ENCODE results near the gene SSRP1.
"Not testable (repeated sequence)": the region's sequence is repeated elsewhere in the genome, so short reads cannot be mapped to it uniquely, and the experiment has no call there.

Gene SSRP1

GRCh38 chr11:57300785-57301184 is 34.9 kb downstream of the SSRP1 start:
- TF ChIP-seq ZFX (IDR thresholded peaks at IDR 0.05; ENCODE audit: borderline replicate concordance) (no peak), CTCF (IDR thresholded peaks at IDR 0.05) (no peak)

DNA sequence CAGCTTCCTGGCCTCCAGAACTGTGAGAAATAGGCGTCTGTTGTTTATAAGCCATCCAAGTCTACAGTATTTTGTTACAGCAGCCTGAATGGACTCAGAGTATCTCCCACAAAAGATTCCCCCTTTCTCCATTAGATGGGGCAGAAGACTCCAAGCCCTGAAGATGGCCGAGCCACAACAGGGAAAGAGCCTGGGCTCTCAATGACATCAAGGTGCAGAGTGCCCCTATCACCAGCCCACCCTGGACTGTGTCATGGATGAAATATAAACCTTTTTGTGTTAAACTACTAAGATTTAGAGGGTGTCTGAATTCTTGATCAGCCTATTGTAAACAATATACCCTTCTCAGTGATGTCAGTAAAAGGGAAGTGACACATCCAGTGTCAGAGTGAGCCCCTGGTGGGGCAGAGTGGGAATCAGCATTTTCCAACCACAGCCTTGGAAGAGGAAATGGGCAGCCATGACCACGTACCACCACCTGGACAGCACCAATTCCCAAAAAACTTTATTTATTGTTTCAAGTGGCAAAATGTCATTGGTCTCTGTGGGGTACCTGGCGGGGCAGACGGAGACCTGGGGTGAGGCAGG is 36.4 kb downstream of the SSRP1 start:
- no peak for TF ChIP-seq CTCF (IDR thresholded peaks at IDR 0.05)
- TF ChIP-seq ZFX (IDR thresholded peaks at IDR 0.05; ENCODE audit: borderline replicate concordance): no peak
- H3K27ac ChIP-seq: no peak overlapping the region

More at GRCh38 chr11:57300785-57301184, 34.9 kb downstream of the SSRP1 start:
- no peak overlapping the region for H3K27ac ChIP-seq

DNA sequence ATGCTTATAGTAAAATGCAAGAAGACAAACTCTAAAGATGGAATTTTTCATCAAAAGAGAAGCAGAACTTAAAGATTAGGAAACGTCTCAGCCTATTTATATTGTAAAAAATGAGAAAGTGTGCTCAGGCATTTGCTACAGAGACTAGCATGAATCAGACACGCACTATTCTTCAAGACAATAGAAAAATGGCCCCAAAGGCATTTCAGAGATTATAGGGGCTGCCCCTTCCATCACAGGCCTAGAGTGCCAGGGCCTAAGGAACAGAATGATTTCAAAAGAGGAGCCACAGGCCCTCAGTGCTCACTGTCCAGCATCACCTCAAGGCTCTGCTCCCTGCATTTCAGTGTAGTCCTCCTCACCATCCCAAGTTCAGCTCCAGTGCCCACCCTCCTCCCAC is 38.5 kb downstream of the SSRP1 start:
- no peak for TF ChIP-seq CTCF (IDR thresholded peaks at IDR 0.05)
- no peak for TF ChIP-seq ZFX (IDR thresholded peaks at IDR 0.05; ENCODE audit: borderline replicate concordance)
- H3K27ac ChIP-seq: no peak overlapping the region

DNA sequence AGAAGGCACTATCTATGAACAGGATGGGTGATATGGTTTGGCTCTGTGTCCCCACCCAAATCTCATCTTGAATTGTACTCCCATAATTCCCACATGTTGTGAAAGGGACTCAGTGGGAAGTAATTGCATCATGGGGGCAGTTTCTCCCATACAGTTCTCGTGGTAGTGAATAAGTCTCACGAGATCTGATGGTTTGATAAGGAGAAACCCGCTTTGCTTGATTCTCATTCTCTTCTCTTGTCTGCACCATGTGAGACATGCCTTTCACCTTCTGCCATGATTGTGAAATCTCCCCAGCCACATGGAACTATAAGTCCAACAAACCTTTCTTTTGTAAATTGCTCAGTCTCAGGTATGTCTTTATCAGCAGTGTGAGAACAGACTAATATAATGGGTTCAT is 39.5 kb downstream of the SSRP1 start:
- not testable (repeated sequence) for H3K27ac ChIP-seq

- TF ChIP-seq ZFX (IDR thresholded peaks at IDR 0.05; ENCODE audit: borderline replicate concordance) (no peak), CTCF (IDR thresholded peaks at IDR 0.05) (no peak)
- H3K27ac ChIP-seq: no peak overlapping the region
Observed at GRCh38 chr11:57294225-57295131, 41.2 kb downstream of the SSRP1 start.

- TF ChIP-seq CTCF (IDR thresholded peaks at IDR 0.05): no peak
- no peak for TF ChIP-seq ZFX (IDR thresholded peaks at IDR 0.05; ENCODE audit: borderline replicate concordance)
- H3K27ac ChIP-seq: no peak overlapping the region
Observed at GRCh38 chr11:57290288-57290687, 45.4 kb downstream of the SSRP1 start.

DNA sequence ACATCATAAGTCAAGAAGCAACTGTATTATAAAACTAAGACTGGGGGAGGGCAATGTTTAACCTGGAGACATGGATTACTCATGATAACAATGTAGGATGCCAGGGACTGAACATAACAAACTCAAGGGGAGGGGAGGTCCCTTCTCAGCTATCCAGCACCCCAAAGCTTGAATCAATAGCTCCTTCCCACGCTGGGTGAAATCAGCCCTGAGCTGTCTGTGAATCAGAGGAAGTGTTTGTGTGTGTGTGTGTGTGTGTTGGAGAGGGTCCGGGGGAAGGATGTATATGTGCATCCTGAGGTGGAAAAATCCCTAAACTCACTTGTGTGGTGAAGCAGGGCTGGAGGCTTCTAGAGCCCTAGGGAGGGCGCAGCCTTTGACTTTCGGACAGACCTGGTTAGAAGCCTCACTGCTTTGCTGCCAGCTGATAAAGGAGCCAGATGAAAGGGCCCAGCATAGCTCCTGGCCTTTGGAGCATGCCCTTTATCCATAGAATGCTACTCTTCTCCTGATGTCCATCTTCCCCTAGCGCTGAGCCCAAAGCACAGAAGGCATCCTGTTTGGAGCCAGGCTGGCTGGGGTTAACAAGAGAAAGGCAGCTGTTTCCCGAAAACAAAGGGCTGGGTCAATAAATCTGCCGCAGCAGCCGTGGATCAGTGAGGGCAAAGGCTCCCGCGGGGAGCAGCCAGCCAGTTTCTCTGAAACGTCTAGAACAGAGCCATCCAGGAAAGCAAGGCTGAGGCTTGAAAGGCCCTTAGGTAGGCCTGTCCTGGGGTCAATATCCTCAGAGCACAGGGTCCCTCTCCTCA is 46.7 kb downstream of the SSRP1 start:
- no peak overlapping the region for H3K27ac ChIP-seq
- TF ChIP-seq CTCF (IDR thresholded peaks at IDR 0.05) (no peak), ZFX (IDR thresholded peaks at IDR 0.05; ENCODE audit: borderline replicate concordance) (no peak)

All from 22Rv1 (cell line).